B cell (primary cell): ENCODE data around the gene BCAN. TPM values are rescaled to one million over a fixed set of nuclear protein-coding genes. Genes with fewer than 3 reads are reported as not detected.

Experiments used
- ATAC-seq: fragments of 200-7000 bp; cut with Tn5 transposase; one replicate; pipeline ENCODE4 v1.10.0; 2021; ENCODE audit warnings: low read depth, mild to moderate bottlenecking, moderate number of reproducible peaks, moderate library complexity
- CTCF ChIA-PET: fragments of 350-600 bp; sonication (Branson Sonifier 250); formaldehyde crosslinking; loops from one replicate; lab custom pipeline; 2021; ENCODE audit warnings: antibody characterized with exemption, inconsistent platforms; lab: Charles Lee
- POLR2A ChIA-PET: fragments of 350-600 bp; sonication (Branson Sonifier 250); formaldehyde crosslinking; loops from one replicate; lab custom pipeline; 2021; ENCODE audit warnings: antibody characterized with exemption; lab: Charles Lee
- DNase-seq: peaks from one replicate; pipeline ENCODE4 v3.0.0; 2013
- H2AFZ ChIP-seq: 2 replicates; pipeline ENCODE4 v1.6.1; 2012; ENCODE audit warnings: mild to moderate bottlenecking, low read depth, low read length; ENCODE audit not compliant: insufficient read depth, poor library complexity, severe bottlenecking
- H3K27ac ChIP-seq, 2 donors: 1 replicate in 1 of 2; 2 replicates in 1 of 2; pipeline ENCODE4 v1.5.1; 2012 to 2013; ENCODE audit warnings: low read length in 2 of 2, mild to moderate bottlenecking in 2 of 2, moderate library complexity in 1 of 2
- H3K27me3 ChIP-seq, 4 experiments: fragments of 200-600 bp in 1 of 4; sonication (generic) in 1 of 4; replicated peaks in 1 of 4; 1 replicate in 2 of 4; 2 replicates in 2 of 4; pipeline versions ENCODE4 v1.6.1 to v1.7.0; 2013 to 2016; ENCODE audit warnings: low read length in 3 of 4, mild to moderate bottlenecking in 2 of 4, mixed read lengths in 1 of 4, moderate library complexity in 1 of 4; ENCODE audit not compliant: insufficient read depth in 4 of 4, control insufficient read depth in 3 of 4; ENCODE audit errors: control extremely low read depth in 1 of 4
- H3K36me3 ChIP-seq, 2 experiments: replicated peaks in 1 of 2; 1 replicate in 1 of 2; 2 replicates in 1 of 2; pipeline versions ENCODE4 v1.6.1 to v1.7.1; 2013; ENCODE audit warnings: low read length in 1 of 2; ENCODE audit not compliant: insufficient read depth in 2 of 2, control insufficient read depth in 1 of 2; ENCODE audit errors: control extremely low read depth in 1 of 2, extremely low read depth in 1 of 2
- H3K4me1 ChIP-seq, 2 donors: fragments of 200-600 bp in 1 of 2; sonication (generic) in 1 of 2; 1 replicate in 1 of 2; 2 replicates in 1 of 2; pipeline versions ENCODE4 v1.5.1 to v1.6.1; 2013 to 2017; ENCODE audit warnings: low read length in 2 of 2; ENCODE audit not compliant: control insufficient read depth in 2 of 2, insufficient read depth in 2 of 2
- H3K4me2 ChIP-seq: replicated peaks from 2 replicates; pipeline ENCODE3; 2012; ENCODE audit warnings: mild to moderate bottlenecking, low read depth, low read length; ENCODE audit not compliant: poor library complexity, severe bottlenecking
- H3K4me3 ChIP-seq, 5 experiments: fragments of 200-600 bp in 1 of 5; sonication (generic) in 1 of 5; 1 replicate in 3 of 5; 2 replicates in 2 of 5; pipeline versions ENCODE4 v1.5.1 to v1.7.0; 2011 to 2016; ENCODE audit warnings: low read length in 4 of 5, mild to moderate bottlenecking in 4 of 5, low read depth in 2 of 5, control low read depth in 1 of 5, moderate library complexity in 1 of 5; ENCODE audit not compliant: insufficient read depth in 1 of 5; ENCODE audit errors: control extremely low read depth in 1 of 5, extremely low read depth in 1 of 5
- H3K79me2 ChIP-seq: fragments of 200-600 bp; sonication (generic); one replicate; pipeline ENCODE4 v1.6.0; 2016; ENCODE audit warnings: low read length; ENCODE audit not compliant: control insufficient read depth, insufficient read depth
- H3K9ac ChIP-seq: fragments of 200-600 bp; sonication (generic); 2 replicates; pipeline ENCODE4 v1.6.1; 2017; ENCODE audit warnings: mild to moderate bottlenecking, low read length, moderate library complexity
- H3K9me3 ChIP-seq, 3 donors: one replicate each; pipeline versions ENCODE4 v1.6.1 to v1.7.1; 2013; ENCODE audit warnings: low read length in 2 of 3; ENCODE audit not compliant: control insufficient read depth in 2 of 3, insufficient read depth in 1 of 3; ENCODE audit errors: control extremely low read depth in 1 of 3
- H4K20me1 ChIP-seq: 2 replicates; pipeline ENCODE4 v1.6.0; 2012; ENCODE audit warnings: mild to moderate bottlenecking, low read length; ENCODE audit not compliant: insufficient read depth, control insufficient read depth, poor library complexity, severe bottlenecking
- H3K27ac Mint-ChIP-seq: one replicate; pipeline ENCODE4 v1.8.0; 2021; ENCODE audit warnings: mixed read lengths
- H3K27me3 Mint-ChIP-seq: one replicate; pipeline ENCODE4 v1.8.0; 2021; ENCODE audit warnings: mixed read lengths
- H3K4me1 Mint-ChIP-seq: one replicate; pipeline ENCODE4 v1.8.0; 2021; ENCODE audit warnings: mixed read lengths
- H3K4me3 Mint-ChIP-seq: one replicate; pipeline ENCODE4 v1.8.0; 2021; ENCODE audit warnings: mixed read lengths
- H3K9me3 Mint-ChIP-seq: one replicate; pipeline ENCODE4 v1.8.0; 2022; ENCODE audit warnings: mixed read lengths; ENCODE audit not compliant: insufficient read depth
- CTCF ChIP-seq: fragments of 200-600 bp; IDR thresholded peaks from one replicate; pipeline ENCODE4 v1.8.0; 2022; ENCODE audit warnings: antibody characterized with exemption, mild to moderate bottlenecking
- EZH2 ChIP-seq: IDR thresholded peaks from 2 replicates; pipeline ENCODE4 v1.6.1; 2012; ENCODE audit warnings: borderline replicate concordance, low read depth, mild to moderate bottlenecking, moderate library complexity, low read length; ENCODE audit not compliant: insufficient read depth, poor library complexity, severe bottlenecking
- WGBS: methylation state at CpG from one replicate; pipeline ENCODE4 v1.1.5; 2013; ENCODE audit warnings: missing lambda C conversion rate; ENCODE audit not compliant: insufficient coverage; 5-methylcytosine and 5-hydroxymethylcytosine counted together
- intact Hi-C: fragments of 100-400 bp; cut with micrococcal nuclease; formaldehyde crosslinking; loops from one replicate; pipeline ENCODE4 v1.10.0; 2022
- polyA plus RNA-seq: library from polyadenylated mRNA; depleted of rRNA; stranded (reverse); fragments of >200 nt; gene quantifications from 2 replicates; pipeline ENCODE4 v1.2.3, GENCODE V29; 2012
- total RNA-seq, 2 donors: library from RNA; stranded (reverse); fragments of 120-200 nt in 1 of 2; gene quantifications; 1 replicate in 1 of 2; 2 replicates in 1 of 2; pipeline versions ENCODE4 v1.2.3 to v1.2.4, GENCODE V29; 2013 to 2022

BCAN gene
- total and polyA plus RNA-seq, 2 donors (not counting 1 experiment from before 2014, with no cell fraction given) = not detected

- Histone ChIP-seq H3K4me2 (peak overlapping the region; percentile 99), H3K9me3 (peaks cover 0 to 3% (median 0%) of the 10 kb centered on the region in 3 donors), H3K27ac (no peak overlapping the region), H3K4me3 (peak overlapping the region in 4 of 5 experiments; percentile 54 to 70 (median 58)), H3K9ac (peak overlapping the region; percentile 74), H3K36me3 (no peaks in the 10 kb centered on the region), H3K79me2 (no peaks in the 10 kb centered on the region), H2AFZ (peak overlapping the region; percentile 71), H3K27me3 (peaks cover 3 to 43% (median 26%) of the 10 kb centered on the region in 4 experiments), H4K20me1 (peaks cover 7% of the 10 kb centered on the region), H3K4me1 (peaks cover 28% of the 10 kb centered on the region in 2 donors)
- TF ChIP-seq EZH2 (no peak), CTCF (no peak)
- ChIA-PET POLR2A (interaction anchor here (0.5 to 2.1 kb wide), 3 partner anchors 8 to 21 kb away, joined by 3 to 7 read pairs (median 5); partner anchors contain the start of genes ISG20L2 and METTL25B), CTCF (interaction anchor here (1.0 to 7.6 kb wide), 17 partner anchors 9 to 183 kb away, joined by 3 to 80 read pairs (median 5); partner anchors contain the start of genes ISG20L2, METTL25B, MRPL24 and NES)
- no peak for DNase-seq
- H3K27me3 Mint-ChIP-seq = peaks cover 16% of the 10 kb centered on the region
- WGBS = 7% methylated on average over 29 of the region's 29 CpGs
- no peak for ATAC-seq
- no peaks in the 10 kb centered on the region for H3K9me3 Mint-ChIP-seq
- peak overlapping the region; percentile 89 for H3K4me3 Mint-ChIP-seq
- H3K27ac Mint-ChIP-seq = no peak overlapping the region
- peaks cover 32% of the 10 kb centered on the region for H3K4me1 Mint-ChIP-seq
- intact Hi-C loops = loop anchor here (1.0 to 5.0 kb wide), 2 partner anchors 18 to 155 kb away; partner anchors contain the start of gene NTRK1
These were observed 64.9 kb downstream of the BCAN start for GRCh38 chr1:156706657-156707416.
